ENCODE data around the gene NHLH1. TPM values are rescaled to one million over a fixed set of nuclear protein-coding genes. Genes with fewer than 3 reads are reported as not detected.

NHLH1 gene
- total and polyA plus RNA-seq, 2 of the 13 experiments (the other 11 are each of a cell fraction or from before 2014, with no cell fraction given) = 0.11 to 0.57 TPM

DNA sequence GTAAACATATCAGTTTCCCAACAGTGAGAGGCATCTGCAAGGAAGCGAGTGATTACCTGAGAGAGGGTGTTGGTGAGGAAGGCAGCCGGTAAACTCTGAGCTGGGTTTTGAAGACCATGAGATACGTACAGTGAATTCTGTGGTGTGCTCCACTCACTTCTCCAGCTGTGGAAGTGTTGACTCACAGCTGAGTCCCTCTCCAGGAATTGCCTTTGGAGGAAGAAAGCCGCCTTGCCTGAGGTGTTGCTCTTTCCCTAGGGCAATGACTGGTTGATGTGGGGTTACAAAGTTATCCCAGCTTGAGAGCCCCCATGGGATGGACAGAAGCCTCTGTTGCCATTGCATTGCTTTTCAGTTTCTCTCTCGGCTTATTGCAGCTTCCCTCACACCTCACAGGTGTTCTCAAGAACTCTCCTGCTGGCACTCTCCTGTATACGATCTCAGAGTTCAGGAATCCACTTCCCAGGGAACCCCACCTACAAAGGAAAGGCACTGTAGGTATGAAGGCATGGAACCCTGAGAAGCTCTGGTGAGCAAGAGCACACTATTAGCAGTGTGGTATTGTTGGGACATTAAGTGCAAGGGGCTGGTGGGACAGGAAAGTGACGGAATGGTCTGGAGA lies 10.8 kb downstream of the NHLH1 start:
- Histone ChIP-seq H3K9me3 (ENCODE audit: low read length) (no peaks in the 10 kb centered on the region), H3K36me3 (replicated peaks in 1 of 2; ENCODE audit: control insufficient read depth in 1 of 2, insufficient read depth in 2 of 2, low read length in 2 of 2) (no peaks in the 10 kb centered on the region), H4K20me1 (ENCODE audit: insufficient read depth, low read length) (no peaks in the 10 kb centered on the region), H2AFZ (ENCODE audit: low read length) (no peak overlapping the region), H3K4me1 (ENCODE audit: insufficient read depth, low read length) (peaks cover 8% of the 10 kb centered on the region), H3K4me2 (ENCODE audit: low read depth, low read length) (no peak overlapping the region), H3K27me3 (ENCODE audit: control insufficient read depth in 1 of 2, insufficient read depth in 2 of 2, low read length in 2 of 2) (no peaks in the 10 kb centered on the region; a peak in 3 of 5 replicates), H3K27ac (ENCODE audit: extremely low read length, insufficient read depth, low read length) (no peak overlapping the region), H3K79me2 (ENCODE audit: insufficient read depth, low read length) (no peaks in the 10 kb centered on the region), H3K9ac (ENCODE audit: insufficient read depth, low read depth, low read length) (no peak overlapping the region), H3K4me3 (replicated peaks in 1 of 3; ENCODE audit: insufficient read depth in 1 of 3, low read depth in 2 of 3, low read length in 3 of 3) (no peak overlapping the region)
- in situ Hi-C loops (cut with HindIII; ENCODE audit: extremely low pct_ligation_motif_present, low pct_unique_long_range_greater_than_20kb) = no loop called here
- no TSS peak for BruUV-seq (replicated peaks)
- FAIRE-seq (no peak), ATAC-seq (no peak), DNase-seq (ENCODE audit: low spot score) (no peak)
- TF ChIP-seq, protein P1, sequence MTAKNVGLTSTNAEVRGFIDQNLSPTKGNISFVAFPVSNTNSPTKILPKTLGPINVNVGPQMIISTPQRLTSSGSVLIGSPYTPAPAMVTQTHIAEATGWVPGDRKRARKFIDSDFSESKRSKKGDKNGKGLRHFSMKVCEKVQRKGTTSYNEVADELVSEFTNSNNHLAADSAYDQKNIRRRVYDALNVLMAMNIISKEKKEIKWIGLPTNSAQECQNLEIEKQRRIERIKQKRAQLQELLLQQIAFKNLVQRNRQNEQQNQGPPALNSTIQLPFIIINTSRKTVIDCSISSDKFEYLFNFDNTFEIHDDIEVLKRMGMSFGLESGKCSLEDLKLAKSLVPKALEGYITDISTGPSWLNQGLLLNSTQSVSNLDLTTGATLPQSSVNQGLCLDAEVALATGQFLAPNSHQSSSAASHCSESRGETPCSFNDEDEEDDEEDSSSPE (CRISPR knock-in tag; IDR thresholded peaks at IDR 0.05) = no peak
- TF ChIP-seq FOXP1 (IDR thresholded peaks at IDR 0.05) = no peak
- TF ChIP-seq FOXP1 (CRISPR knock-in tag; IDR thresholded peaks at IDR 0.05) = no peak
- no peak for TF ChIP-seq ZNF780A (CRISPR knock-in tag; IDR thresholded peaks at IDR 0.05)
- TF ChIP-seq, protein P2, sequence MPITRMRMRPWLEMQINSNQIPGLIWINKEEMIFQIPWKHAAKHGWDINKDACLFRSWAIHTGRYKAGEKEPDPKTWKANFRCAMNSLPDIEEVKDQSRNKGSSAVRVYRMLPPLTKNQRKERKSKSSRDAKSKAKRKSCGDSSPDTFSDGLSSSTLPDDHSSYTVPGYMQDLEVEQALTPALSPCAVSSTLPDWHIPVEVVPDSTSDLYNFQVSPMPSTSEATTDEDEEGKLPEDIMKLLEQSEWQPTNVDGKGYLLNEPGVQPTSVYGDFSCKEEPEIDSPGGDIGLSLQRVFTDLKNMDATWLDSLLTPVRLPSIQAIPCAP (CRISPR knock-in tag; IDR thresholded peaks at IDR 0.05; ENCODE audit: low read depth) = no peak
- no peak for TF ChIP-seq TMF1 (CRISPR knock-in tag; IDR thresholded peaks at IDR 0.05; ENCODE audit: low read depth)
- TF ChIP-seq SNAI1 (CRISPR knock-in tag; IDR thresholded peaks at IDR 0.05; ENCODE audit: borderline replicate concordance) = no peak
- TF ChIP-seq, protein P3, sequence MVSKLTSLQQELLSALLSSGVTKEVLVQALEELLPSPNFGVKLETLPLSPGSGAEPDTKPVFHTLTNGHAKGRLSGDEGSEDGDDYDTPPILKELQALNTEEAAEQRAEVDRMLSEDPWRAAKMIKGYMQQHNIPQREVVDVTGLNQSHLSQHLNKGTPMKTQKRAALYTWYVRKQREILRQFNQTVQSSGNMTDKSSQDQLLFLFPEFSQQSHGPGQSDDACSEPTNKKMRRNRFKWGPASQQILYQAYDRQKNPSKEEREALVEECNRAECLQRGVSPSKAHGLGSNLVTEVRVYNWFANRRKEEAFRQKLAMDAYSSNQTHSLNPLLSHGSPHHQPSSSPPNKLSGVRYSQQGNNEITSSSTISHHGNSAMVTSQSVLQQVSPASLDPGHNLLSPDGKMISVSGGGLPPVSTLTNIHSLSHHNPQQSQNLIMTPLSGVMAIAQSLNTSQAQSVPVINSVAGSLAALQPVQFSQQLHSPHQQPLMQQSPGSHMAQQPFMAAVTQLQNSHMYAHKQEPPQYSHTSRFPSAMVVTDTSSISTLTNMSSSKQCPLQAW (CRISPR knock-in tag; IDR thresholded peaks at IDR 0.05) = no peak
- TF ChIP-seq, protein P4, sequence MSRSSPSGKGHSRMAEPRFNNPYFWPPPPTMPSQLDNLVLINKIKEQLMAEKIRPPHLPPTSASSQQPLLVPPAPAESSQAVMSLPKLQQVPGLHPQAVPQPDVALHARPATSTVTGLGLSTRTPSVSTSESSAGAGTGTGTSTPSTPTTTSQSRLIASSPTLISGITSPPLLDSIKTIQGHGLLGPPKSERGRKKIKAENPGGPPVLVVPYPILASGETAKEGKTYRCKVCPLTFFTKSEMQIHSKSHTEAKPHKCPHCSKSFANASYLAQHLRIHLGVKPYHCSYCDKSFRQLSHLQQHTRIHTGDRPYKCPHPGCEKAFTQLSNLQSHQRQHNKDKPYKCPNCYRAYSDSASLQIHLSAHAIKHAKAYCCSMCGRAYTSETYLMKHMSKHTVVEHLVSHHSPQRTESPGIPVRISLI (CRISPR knock-in tag; IDR thresholded peaks at IDR 0.05; ENCODE audit: borderline replicate concordance) = no peak
- no peak for TF ChIP-seq ZMYM3 (CRISPR knock-in tag; IDR thresholded peaks at IDR 0.05)
- TF ChIP-seq ZNF670 (CRISPR knock-in tag; IDR thresholded peaks at IDR 0.05; ENCODE audit: borderline replicate concordance) = no peak
- no peak for TF ChIP-seq NR2F2 (IDR thresholded peaks at IDR 0.05; ENCODE audit: borderline replicate concordance, low read depth)
- TF ChIP-seq, protein P5, sequence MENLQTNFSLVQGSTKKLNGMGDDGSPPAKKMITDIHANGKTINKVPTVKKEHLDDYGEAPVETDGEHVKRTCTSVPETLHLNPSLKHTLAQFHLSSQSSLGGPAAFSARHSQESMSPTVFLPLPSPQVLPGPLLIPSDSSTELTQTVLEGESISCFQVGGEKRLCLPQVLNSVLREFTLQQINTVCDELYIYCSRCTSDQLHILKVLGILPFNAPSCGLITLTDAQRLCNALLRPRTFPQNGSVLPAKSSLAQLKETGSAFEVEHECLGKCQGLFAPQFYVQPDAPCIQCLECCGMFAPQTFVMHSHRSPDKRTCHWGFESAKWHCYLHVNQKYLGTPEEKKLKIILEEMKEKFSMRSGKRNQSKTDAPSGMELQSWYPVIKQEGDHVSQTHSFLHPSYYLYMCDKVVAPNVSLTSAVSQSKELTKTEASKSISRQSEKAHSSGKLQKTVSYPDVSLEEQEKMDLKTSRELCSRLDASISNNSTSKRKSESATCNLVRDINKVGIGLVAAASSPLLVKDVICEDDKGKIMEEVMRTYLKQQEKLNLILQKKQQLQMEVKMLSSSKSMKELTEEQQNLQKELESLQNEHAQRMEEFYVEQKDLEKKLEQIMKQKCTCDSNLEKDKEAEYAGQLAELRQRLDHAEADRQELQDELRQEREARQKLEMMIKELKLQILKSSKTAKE (CRISPR knock-in tag; IDR thresholded peaks at IDR 0.05; ENCODE audit: borderline replicate concordance) = no peak
- no peak for TF ChIP-seq ZNF30 (CRISPR knock-in tag; IDR thresholded peaks at IDR 0.05)
- TF ChIP-seq, protein P6, sequence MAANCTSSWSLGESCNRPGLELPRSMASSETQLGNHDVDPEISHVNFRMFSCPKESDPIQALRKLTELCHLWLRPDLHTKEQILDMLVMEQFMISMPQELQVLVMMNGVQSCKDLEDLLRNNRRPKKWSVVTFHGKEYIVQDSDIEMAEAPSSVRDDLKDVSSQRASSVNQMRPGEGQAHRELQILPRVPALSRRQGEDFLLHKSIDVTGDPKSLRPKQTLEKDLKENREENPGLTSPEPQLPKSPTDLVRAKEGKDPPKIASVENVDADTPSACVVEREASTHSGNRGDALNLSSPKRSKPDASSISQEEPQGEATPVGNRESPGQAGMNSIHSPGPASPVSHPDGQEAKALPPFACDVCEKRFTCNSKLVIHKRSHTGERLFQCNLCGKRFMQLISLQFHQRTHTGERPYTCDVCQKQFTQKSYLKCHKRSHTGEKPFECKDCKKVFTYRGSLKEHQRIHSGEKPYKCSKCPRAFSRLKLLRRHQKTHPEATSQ (CRISPR knock-in tag; IDR thresholded peaks at IDR 0.05; ENCODE audit: borderline replicate concordance) = no peak
- 33% methylated on average over 7 of the region's 7 CpGs for WGBS (ENCODE audit: low lambda C conversion rate)
- ChIA-PET POLR2A (no interaction called here), CTCF (ENCODE audit: low intra/inter-chr PET ratio, low total read pairs) (no interaction called here)
- intact Hi-C loops (cut with micrococcal nuclease; ENCODE audit: unreplicated experiment) = loop anchor here (5.0 to 10.0 kb wide), 2 partner anchors 183 to 275 kb away; partner anchors contain the start of gene CASQ1
